SU-DHL-6 (cell line): Measurements from ENCODE around the gene CDH23.

ENCODE experiments used
- H2AFZ ChIP-seq: fragments of 200-600 bp; sonication (generic); 2 replicates; pipeline ENCODE4 v1.6.1; 2014; ENCODE audit warnings: low read depth, mild to moderate bottlenecking, moderate library complexity, mixed read lengths, antibody characterized with exemption, low read length; ENCODE audit not compliant: severe bottlenecking
- H3F3A ChIP-seq: fragments of 200-600 bp; shearing (Covaris generic); 2 replicates; pipeline ENCODE4 v1.6.0; 2016; ENCODE audit warnings: antibody characterized with exemption, mild to moderate bottlenecking; ENCODE audit not compliant: insufficient read depth
- H3K27ac ChIP-seq: fragments of 200-600 bp; sonication (generic); 2 replicates; pipeline ENCODE4 v1.5.1; 2016; ENCODE audit warnings: low read depth, mild to moderate bottlenecking, low read length, moderate library complexity, mixed read lengths
- H3K27me3 ChIP-seq: fragments of 200-600 bp; sonication (generic), shearing (Covaris generic); 2 replicates; pipeline ENCODE4 v1.6.0; 2014; ENCODE audit warnings: mild to moderate bottlenecking, low read length
- H3K36me3 ChIP-seq: fragments of 200-600 bp; sonication (generic); 2 replicates; pipeline ENCODE4 v1.6.1; 2014; ENCODE audit warnings: mild to moderate bottlenecking, low read length, mixed read lengths
- H3K4me2 ChIP-seq: fragments of 300-600, 200-600 bp; shearing (Covaris generic), sonication (generic); 2 replicates; pipeline ENCODE4 v1.6.0; 2014; ENCODE audit warnings: low read length, low read depth, mild to moderate bottlenecking; ENCODE audit not compliant: poor library complexity, severe bottlenecking
- H3K4me3 ChIP-seq: fragments of 200-600 bp; sonication (generic); 2 replicates; pipeline ENCODE4 v1.5.1; 2014; ENCODE audit warnings: antibody characterized with exemption, low read length, mild to moderate bottlenecking, mixed read lengths; ENCODE audit not compliant: insufficient read depth, poor library complexity, severe bottlenecking
- H3K79me2 ChIP-seq: fragments of 200-600 bp; sonication (generic); 2 replicates; pipeline ENCODE4 v1.6.1; 2014; ENCODE audit warnings: mild to moderate bottlenecking, low read length, moderate library complexity; ENCODE audit not compliant: insufficient read depth
- H3K9ac ChIP-seq: fragments of 200-600 bp; sonication (generic); 2 replicates; pipeline ENCODE4 v1.7.0; 2014; ENCODE audit warnings: mild to moderate bottlenecking, low read length
- H3K9me2 ChIP-seq: fragments of 200-600 bp; sonication (generic); replicated peaks from 2 replicates; pipeline ENCODE4 v1.6.1; 2014; ENCODE audit warnings: low read length; ENCODE audit not compliant: insufficient read depth
- H3K9me3 ChIP-seq: fragments of 200-600 bp; sonication (generic); 2 replicates; pipeline ENCODE4 v1.6.1; 2014; ENCODE audit warnings: low read length, mixed read lengths; ENCODE audit not compliant: insufficient read depth
- H4K20me1 ChIP-seq: fragments of 200-600 bp; sonication (generic); 2 replicates; pipeline ENCODE4 v1.6.1; 2014; ENCODE audit warnings: low read depth, mild to moderate bottlenecking, antibody characterized with exemption, low read length, moderate library complexity, mixed read lengths
- EZH2phosphoT487 ChIP-seq: fragments of 200-600 bp; sonication (generic), shearing (Covaris generic); conservative IDR thresholded peaks from 2 replicates; pipeline ENCODE4 v1.6.1; 2018; ENCODE audit warnings: mild to moderate bottlenecking, antibody characterized with exemption, low read length, moderate library complexity, mixed read lengths
- TF ChIP-seq, protein P1 (sequence below): fragments of 200-600 bp; sonication (generic); IDR thresholded peaks from one replicate; pipeline ENCODE4 v1.5.1; 2017; ENCODE audit warnings: antibody characterized with exemption, mild to moderate bottlenecking, low read length, moderate library complexity; ENCODE audit not compliant: insufficient read depth, poor library complexity, severe bottlenecking

The CDH23 gene

DNA sequence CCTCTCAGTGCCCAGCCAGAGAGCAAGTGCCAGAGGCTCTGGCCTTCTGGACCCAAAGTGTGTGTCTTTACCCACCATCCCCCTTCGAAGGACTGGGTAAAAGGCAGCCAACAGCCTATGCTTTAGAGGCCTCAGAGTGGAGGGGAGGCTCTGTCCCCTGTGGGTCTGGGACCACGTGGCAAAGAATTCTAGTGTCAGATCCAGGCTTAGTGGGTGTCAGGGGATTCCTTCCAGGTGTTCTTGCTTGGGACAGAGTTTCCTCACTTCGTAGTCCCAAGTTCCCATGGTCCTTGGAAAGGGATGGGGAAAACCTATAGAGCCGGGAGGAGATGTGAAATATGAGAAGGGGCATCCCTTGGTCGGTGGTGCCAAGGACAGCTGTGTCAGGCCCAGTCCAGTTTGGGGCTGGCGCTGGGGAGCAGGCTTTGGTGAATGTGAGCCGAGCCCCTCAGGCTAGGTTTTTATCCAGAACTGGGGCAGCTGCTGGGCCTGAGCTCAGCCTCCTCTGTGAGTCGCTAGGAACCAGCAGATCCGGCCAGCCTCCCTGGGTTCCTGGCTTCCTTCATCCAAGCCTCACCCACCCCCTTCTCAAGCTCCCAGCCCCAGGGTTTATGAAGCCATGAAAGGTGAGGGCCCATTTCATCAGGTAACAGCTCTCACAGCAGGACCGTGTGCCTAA is 251.7 kb downstream of the CDH23 start:
- Histone ChIP-seq H3K9ac (no peak overlapping the region), H3K27me3 (no peaks in the 10 kb centered on the region)

DNA sequence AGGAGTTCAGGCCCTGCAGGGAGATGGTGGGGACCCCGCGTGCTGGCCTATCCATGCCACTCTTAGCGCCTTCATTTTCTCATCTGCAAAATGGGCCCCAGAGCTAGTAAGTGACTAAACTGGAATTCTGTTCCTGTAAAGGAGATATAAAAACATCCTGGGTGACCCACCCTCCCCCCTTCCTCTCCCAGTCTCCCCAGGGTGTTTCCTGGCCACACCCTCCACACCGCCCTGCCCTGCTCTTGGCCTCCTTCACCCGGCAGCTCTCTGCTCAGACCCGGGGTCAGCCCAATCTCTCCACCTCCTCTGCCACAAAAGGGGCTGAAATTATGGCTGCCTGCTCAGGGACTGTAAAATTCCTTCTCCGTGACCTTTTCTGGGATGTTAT is 252.2 kb downstream of the CDH23 start:
- TF ChIP-seq EZH2phosphoT487, result no peak
- TF ChIP-seq, protein P1, sequence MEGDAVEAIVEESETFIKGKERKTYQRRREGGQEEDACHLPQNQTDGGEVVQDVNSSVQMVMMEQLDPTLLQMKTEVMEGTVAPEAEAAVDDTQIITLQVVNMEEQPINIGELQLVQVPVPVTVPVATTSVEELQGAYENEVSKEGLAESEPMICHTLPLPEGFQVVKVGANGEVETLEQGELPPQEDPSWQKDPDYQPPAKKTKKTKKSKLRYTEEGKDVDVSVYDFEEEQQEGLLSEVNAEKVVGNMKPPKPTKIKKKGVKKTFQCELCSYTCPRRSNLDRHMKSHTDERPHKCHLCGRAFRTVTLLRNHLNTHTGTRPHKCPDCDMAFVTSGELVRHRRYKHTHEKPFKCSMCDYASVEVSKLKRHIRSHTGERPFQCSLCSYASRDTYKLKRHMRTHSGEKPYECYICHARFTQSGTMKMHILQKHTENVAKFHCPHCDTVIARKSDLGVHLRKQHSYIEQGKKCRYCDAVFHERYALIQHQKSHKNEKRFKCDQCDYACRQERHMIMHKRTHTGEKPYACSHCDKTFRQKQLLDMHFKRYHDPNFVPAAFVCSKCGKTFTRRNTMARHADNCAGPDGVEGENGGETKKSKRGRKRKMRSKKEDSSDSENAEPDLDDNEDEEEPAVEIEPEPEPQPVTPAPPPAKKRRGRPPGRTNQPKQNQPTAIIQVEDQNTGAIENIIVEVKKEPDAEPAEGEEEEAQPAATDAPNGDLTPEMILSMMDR, result no peak
- H4K20me1 ChIP-seq, result no peaks in the 10 kb centered on the region
- H3F3A ChIP-seq, result no peaks in the 10 kb centered on the region
- no peak overlapping the region for H3K27ac ChIP-seq
- H3K9me2 ChIP-seq, result no peaks in the 10 kb centered on the region
- H3K4me2 ChIP-seq, result no peak overlapping the region
- no peaks in the 10 kb centered on the region for H3K36me3 ChIP-seq
- no peak overlapping the region for H3K4me3 ChIP-seq
- no peaks in the 10 kb centered on the region for H3K27me3 ChIP-seq
- H3K9ac ChIP-seq, result no peak overlapping the region
- no peaks in the 10 kb centered on the region for H3K9me3 ChIP-seq
- no peak overlapping the region for H2AFZ ChIP-seq
- no peaks in the 10 kb centered on the region for H3K79me2 ChIP-seq

More for the DNA sequence above, 251.7 kb downstream of the CDH23 start:
- Histone ChIP-seq H3K27ac (no peak overlapping the region), H2AFZ (no peak overlapping the region), H3K79me2 (no peaks in the 10 kb centered on the region), H3K9me2 (no peaks in the 10 kb centered on the region), H3K4me3 (no peak overlapping the region), H3F3A (no peaks in the 10 kb centered on the region), H4K20me1 (no peaks in the 10 kb centered on the region), H3K9me3 (no peaks in the 10 kb centered on the region), H3K36me3 (no peaks in the 10 kb centered on the region), H3K4me2 (no peak overlapping the region)
- TF ChIP-seq EZH2phosphoT487, result no peak
- TF ChIP-seq, protein P1, result no peak

DNA sequence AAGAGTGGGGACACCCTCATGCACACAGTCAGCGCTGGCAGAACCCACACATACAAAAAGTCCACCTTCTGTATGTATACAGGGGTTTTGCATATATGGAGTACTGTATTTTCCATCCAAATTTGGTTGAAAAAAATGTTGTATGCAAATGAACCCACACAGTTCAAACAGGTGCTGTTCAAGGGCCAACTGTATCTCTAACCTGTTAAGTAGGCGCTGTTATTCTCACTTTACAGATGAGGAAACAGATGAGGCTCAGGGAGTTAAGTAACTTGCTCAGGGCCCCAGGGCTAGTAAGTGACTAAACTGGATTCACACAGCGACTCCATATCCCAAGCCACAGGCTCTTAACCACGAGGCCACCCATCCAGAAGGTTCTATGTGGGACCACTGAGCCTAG is 252.9 kb downstream of the CDH23 start:
- no peaks in the 10 kb centered on the region for H3K9me2 ChIP-seq
- no peaks in the 10 kb centered on the region for H3K27me3 ChIP-seq
- no peak overlapping the region for H3K9ac ChIP-seq
- H3K4me2 ChIP-seq, result no peak overlapping the region
- H3K79me2 ChIP-seq, result no peaks in the 10 kb centered on the region
- no peak for TF ChIP-seq EZH2phosphoT487
- TF ChIP-seq, protein P1, result no peak
- H3K4me3 ChIP-seq, result no peak overlapping the region
- H3K27ac ChIP-seq, result no peak overlapping the region
- no peaks in the 10 kb centered on the region for H3F3A ChIP-seq
- H4K20me1 ChIP-seq, result no peaks in the 10 kb centered on the region
- no peak overlapping the region for H2AFZ ChIP-seq
- no peaks in the 10 kb centered on the region for H3K36me3 ChIP-seq
- no peaks in the 10 kb centered on the region for H3K9me3 ChIP-seq
